ENCODE results near the gene CMIP. TPM values are rescaled to one million over a fixed set of nuclear protein-coding genes. Genes with fewer than 3 reads are reported as not detected.

The CMIP gene
- total RNA-seq, 3 donors from 2014 or later, result 14.9 to 23.9 (median 17.6) TPM

DNA sequence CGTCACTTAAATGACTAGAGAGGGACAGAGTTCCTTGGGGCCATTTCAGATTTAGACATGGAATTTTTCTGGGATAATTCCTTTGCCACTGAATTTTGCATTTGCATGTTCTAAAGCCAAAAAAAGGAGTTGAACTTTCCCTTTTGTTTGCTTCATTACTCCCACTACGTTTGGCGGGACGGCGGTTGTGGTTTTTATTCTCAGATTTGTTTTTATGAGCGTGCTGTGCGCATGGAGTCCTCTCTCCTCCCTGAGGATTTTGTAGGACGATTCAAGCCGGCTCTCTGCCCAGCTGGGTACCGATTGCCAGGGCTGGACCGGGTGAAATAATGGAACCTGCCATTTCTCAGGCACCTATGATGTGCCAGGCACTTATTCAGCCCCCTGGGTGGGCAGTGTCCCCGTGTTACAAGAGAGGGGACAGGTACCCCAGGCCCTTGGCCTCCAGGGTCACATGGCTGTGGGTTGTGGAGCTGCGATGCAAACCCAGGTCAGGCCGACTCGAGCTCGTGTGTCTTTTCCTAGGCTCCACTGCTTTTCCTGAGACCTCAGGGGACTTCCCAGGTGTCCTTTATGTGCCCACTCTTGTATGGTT lies 18.8 kb downstream of the CMIP start:
- DNase-seq (ENCODE audit: low spot score in 2 of 2), result no peak
- Histone ChIP-seq H3K36me3 (no peaks in the 10 kb centered on the region), H3K27me3 (no peaks in the 10 kb centered on the region), H3K27ac (peak overlapping the region; percentile 28 to 68), H3K9me3 (no peaks in the 10 kb centered on the region), H3K4me1 (no peaks in the 10 kb centered on the region), H3K4me3 (no peak overlapping the region)
- intact Hi-C loops (cut with DNase I; ENCODE audit: low total_unique reads), result no loop called here
- no peak for TF ChIP-seq POLR2A (IDR thresholded peaks at IDR 0.05)
- no peak for TF ChIP-seq POLR2AphosphoS5 (IDR thresholded peaks at IDR 0.05)
- TF ChIP-seq, protein P1, sequence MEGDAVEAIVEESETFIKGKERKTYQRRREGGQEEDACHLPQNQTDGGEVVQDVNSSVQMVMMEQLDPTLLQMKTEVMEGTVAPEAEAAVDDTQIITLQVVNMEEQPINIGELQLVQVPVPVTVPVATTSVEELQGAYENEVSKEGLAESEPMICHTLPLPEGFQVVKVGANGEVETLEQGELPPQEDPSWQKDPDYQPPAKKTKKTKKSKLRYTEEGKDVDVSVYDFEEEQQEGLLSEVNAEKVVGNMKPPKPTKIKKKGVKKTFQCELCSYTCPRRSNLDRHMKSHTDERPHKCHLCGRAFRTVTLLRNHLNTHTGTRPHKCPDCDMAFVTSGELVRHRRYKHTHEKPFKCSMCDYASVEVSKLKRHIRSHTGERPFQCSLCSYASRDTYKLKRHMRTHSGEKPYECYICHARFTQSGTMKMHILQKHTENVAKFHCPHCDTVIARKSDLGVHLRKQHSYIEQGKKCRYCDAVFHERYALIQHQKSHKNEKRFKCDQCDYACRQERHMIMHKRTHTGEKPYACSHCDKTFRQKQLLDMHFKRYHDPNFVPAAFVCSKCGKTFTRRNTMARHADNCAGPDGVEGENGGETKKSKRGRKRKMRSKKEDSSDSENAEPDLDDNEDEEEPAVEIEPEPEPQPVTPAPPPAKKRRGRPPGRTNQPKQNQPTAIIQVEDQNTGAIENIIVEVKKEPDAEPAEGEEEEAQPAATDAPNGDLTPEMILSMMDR (IDR thresholded peaks at IDR 0.05), result no peak

DNA sequence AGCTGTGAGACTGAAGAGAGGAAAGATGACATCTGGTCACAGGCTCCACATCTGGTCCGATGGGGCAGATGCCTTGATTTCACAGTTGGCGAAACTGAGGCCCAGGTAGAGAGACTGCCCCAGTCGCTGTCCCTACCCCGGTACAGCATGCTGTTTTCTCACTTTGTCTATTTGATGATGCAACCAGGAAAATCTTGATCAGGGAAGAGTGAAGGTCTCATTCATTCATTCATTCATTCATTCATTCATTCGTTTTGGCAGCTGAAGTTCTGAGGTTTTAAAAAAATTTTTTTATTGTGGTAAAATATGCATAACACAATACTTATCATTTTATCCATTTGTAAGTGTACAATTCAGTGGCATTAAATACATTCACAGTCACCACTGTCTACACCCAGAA lies 19.7 kb downstream of the CMIP start:
- Histone ChIP-seq H3K4me3 (no peak overlapping the region), H3K36me3 (no peaks in the 10 kb centered on the region), H3K27me3 (no peaks in the 10 kb centered on the region), H3K9me3 (no peaks in the 10 kb centered on the region), H3K4me1 (no peaks in the 10 kb centered on the region), H3K27ac (peak overlapping the region in 1 of 2 donors; percentile 68)
- no peak for TF ChIP-seq POLR2A (IDR thresholded peaks at IDR 0.05)
- TF ChIP-seq, protein P1 (IDR thresholded peaks at IDR 0.05), result no peak
- no peak for TF ChIP-seq POLR2AphosphoS5 (IDR thresholded peaks at IDR 0.05)
- no peak for DNase-seq (ENCODE audit: low spot score in 2 of 2)
- intact Hi-C loops (cut with DNase I; ENCODE audit: low total_unique reads), result no loop called here

DNA sequence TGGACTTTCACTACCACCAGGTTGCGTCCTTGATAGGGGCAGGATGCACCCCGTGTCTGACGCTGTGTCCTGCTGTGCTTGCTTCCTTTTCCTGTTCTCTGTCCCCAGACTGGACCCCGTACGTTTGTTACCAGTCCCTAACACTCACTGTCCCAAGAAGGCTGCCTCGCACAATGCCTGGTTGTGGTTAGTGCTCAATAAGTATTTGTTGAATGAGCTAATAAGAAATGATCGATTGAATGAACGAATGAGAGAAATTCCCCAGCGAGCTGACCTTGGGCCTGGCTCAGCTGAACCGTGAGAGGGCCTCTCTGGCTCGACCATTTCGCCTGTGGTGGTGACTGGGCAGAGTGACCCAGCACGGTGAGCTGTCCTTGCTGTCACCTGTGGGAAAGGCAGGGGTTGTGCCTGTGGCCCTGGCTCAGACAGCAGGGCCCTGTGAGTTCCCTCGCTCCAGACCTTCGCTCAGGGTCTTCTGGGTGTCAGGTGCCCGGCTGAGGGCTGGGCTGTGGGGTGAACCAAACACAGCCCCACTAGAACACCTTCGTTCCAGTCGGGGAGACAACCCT lies 20.9 kb downstream of the CMIP start:
- TF ChIP-seq, protein P1 (IDR thresholded peaks at IDR 0.05), result no peak
- TF ChIP-seq POLR2AphosphoS5 (IDR thresholded peaks at IDR 0.05), result no peak
- TF ChIP-seq POLR2A (IDR thresholded peaks at IDR 0.05), result no peak
- Histone ChIP-seq H3K27me3 (no peaks in the 10 kb centered on the region), H3K4me1 (no peaks in the 10 kb centered on the region), H3K9me3 (no peaks in the 10 kb centered on the region), H3K27ac (peak overlapping the region in 1 of 2 donors; percentile 29), H3K4me3 (no peak overlapping the region), H3K36me3 (no peaks in the 10 kb centered on the region)
- no peak for DNase-seq (ENCODE audit: low spot score in 2 of 2)
- intact Hi-C loops (cut with DNase I; ENCODE audit: low total_unique reads), result loop anchor here (5.0 kb wide), 1 partner anchor 208 kb away; no protein-coding TSS in a partner anchor

DNA sequence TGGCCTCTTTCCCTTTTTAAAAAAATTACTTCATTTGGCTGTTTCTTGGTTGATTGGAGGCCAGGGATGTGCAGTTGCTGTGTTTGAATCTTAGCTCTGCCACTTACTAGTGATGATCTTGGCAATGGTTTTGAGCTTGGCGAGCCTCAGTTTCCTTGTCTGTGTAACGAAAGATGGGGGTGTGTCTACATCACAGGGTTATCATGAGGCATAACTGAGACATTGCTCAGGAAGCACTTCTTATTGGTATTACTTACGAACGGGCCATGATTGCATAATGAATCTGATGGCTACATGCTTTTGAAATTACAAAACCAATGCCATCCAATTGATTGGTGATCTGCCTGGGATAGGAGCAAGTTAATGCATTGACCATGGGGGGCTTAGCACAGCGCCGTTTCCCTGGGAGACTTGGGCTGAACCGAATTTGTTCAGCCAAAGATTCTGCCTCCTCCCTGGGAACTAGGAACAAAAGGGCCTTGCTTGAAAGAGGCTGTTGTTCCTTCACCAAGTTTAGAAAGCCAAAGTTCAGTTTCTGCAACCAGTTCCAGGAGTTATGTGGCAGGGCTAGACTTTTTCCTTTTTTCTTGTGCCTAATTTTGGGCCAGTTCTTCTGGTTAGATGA lies 21.9 kb downstream of the CMIP start:
- Histone ChIP-seq H3K27me3 (no peaks in the 10 kb centered on the region), H3K9me3 (no peaks in the 10 kb centered on the region), H3K4me1 (no peaks in the 10 kb centered on the region), H3K36me3 (no peaks in the 10 kb centered on the region), H3K27ac (no peak overlapping the region), H3K4me3 (no peak overlapping the region)
- DNase-seq (ENCODE audit: low spot score in 2 of 2), result no peak
- TF ChIP-seq POLR2AphosphoS5 (IDR thresholded peaks at IDR 0.05), result no peak
- TF ChIP-seq, protein P1 (IDR thresholded peaks at IDR 0.05), result no peak
- intact Hi-C loops (cut with DNase I; ENCODE audit: low total_unique reads), result loop anchor here (5.0 kb wide), 1 partner anchor 209 kb away; no protein-coding TSS in a partner anchor

DNA sequence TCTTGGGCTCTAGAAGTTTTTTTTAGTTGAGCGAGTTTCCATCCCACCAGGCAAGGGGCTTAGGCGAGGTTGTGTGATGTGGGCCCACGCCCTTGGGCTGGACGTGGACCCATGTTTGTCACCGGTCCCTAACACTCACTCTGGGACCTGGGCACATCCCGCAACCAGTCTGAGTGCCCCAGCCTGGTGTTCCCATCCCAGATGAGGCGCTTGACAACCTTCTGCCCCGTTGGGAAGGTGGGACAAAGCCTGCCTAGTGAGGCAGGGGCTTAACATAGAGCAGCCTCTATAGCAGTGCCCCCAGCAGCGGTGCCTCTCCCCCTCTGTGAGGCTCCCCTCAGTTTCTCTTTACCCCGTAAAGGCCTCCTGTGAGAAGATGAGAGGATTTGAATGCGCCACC lies 22.5 kb downstream of the CMIP start:
- H3K27me3 ChIP-seq, result no peaks in the 10 kb centered on the region
- peak overlapping the region in 1 of 2 donors; percentile 48 for H3K27ac ChIP-seq
- no peaks in the 10 kb centered on the region for H3K4me1 ChIP-seq
- TF ChIP-seq POLR2AphosphoS5 (IDR thresholded peaks at IDR 0.05) (no peak), POLR2A (IDR thresholded peaks at IDR 0.05) (no peak)
- TF ChIP-seq, protein P1 (IDR thresholded peaks at IDR 0.05), result no peak
- no peaks in the 10 kb centered on the region for H3K9me3 ChIP-seq
- H3K36me3 ChIP-seq, result no peaks in the 10 kb centered on the region
- intact Hi-C loops (cut with DNase I; ENCODE audit: low total_unique reads), result loop anchor here (5.0 kb wide), 1 partner anchor 210 kb away; no protein-coding TSS in a partner anchor
- no peak for DNase-seq (ENCODE audit: low spot score in 2 of 2)
- H3K4me3 ChIP-seq, result no peak overlapping the region
